Osteocyte (in vitro differentiated cells): ENCODE data around the gene PTPRG. TPM values are rescaled to one million over a fixed set of nuclear protein-coding genes. Genes with fewer than 3 reads are reported as not detected.

ENCODE experiments used
- DNase-seq: peaks from one replicate; pipeline ENCODE4 v3.0.0; 2021; ENCODE audit warnings: mixed read lengths; ENCODE audit not compliant: unreplicated experiment; ENCODE audit errors: extremely low spot score
- H3K27ac Mint-ChIP-seq: one replicate; pipeline ENCODE4 v1.8.0; 2021; ENCODE audit warnings: mild to moderate bottlenecking, mixed read lengths; ENCODE audit not compliant: unreplicated experiment
- H3K27me3 Mint-ChIP-seq: one replicate; pipeline ENCODE4 v1.8.0; 2021; ENCODE audit warnings: mixed read lengths; ENCODE audit not compliant: unreplicated experiment
- H3K36me3 Mint-ChIP-seq: one replicate; pipeline ENCODE4 v1.8.0; 2021; ENCODE audit warnings: mixed read lengths; ENCODE audit not compliant: unreplicated experiment
- H3K4me1 Mint-ChIP-seq: one replicate; pipeline ENCODE4 v1.8.0; 2021; ENCODE audit warnings: mixed read lengths; ENCODE audit not compliant: unreplicated experiment
- H3K4me3 Mint-ChIP-seq: one replicate; pipeline ENCODE4 v1.8.0; 2021; ENCODE audit warnings: mild to moderate bottlenecking, moderate library complexity, mixed read lengths; ENCODE audit not compliant: unreplicated experiment
- H3K9me3 Mint-ChIP-seq: one replicate; pipeline ENCODE4 v1.8.0; 2021; ENCODE audit warnings: mixed read lengths; ENCODE audit not compliant: unreplicated experiment
- total RNA-seq: library from RNA; stranded (reverse); gene quantifications from 2 replicates; pipeline ENCODE4 v1.2.1, GENCODE V29; 2021
- TF ChIP-seq, protein P1 (sequence below): fragments of 200-600 bp; sonication (generic); IDR thresholded peaks from 2 replicates; pipeline ENCODE4 v1.5.0; 2021; ENCODE audit warnings: antibody characterized with exemption, mild to moderate bottlenecking, moderate library complexity

PTPRG gene
- total RNA-seq, 1 donor from 2014 or later = 48.1 TPM

DNA sequence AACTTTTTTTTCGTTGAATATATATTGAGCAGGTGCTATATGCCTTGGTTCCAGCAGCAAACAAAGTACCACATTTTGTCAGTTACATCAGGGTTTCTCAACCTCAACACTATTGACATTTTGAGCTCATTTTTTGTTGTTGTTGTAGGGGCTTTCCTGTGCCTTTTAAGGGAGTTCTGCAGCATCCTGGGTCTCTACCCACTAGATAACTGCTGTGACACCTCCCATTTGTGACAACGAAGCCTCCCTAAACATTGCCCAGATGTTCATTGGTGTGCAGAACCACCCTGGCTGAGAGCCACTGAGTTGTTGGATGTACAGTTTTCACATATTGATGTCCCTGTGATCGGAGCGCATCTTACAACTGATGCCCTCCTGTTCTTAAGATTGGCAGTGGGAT, 382.6 kb downstream of the PTPRG start:
- no peak overlapping the region for H3K27ac Mint-ChIP-seq
- peaks cover 6% of the 10 kb centered on the region for H3K9me3 Mint-ChIP-seq
- no peaks in the 10 kb centered on the region for H3K36me3 Mint-ChIP-seq
- TF ChIP-seq, protein P1, sequence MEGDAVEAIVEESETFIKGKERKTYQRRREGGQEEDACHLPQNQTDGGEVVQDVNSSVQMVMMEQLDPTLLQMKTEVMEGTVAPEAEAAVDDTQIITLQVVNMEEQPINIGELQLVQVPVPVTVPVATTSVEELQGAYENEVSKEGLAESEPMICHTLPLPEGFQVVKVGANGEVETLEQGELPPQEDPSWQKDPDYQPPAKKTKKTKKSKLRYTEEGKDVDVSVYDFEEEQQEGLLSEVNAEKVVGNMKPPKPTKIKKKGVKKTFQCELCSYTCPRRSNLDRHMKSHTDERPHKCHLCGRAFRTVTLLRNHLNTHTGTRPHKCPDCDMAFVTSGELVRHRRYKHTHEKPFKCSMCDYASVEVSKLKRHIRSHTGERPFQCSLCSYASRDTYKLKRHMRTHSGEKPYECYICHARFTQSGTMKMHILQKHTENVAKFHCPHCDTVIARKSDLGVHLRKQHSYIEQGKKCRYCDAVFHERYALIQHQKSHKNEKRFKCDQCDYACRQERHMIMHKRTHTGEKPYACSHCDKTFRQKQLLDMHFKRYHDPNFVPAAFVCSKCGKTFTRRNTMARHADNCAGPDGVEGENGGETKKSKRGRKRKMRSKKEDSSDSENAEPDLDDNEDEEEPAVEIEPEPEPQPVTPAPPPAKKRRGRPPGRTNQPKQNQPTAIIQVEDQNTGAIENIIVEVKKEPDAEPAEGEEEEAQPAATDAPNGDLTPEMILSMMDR = no peak
- DNase-seq = no peak
- H3K4me3 Mint-ChIP-seq = no peak overlapping the region
- H3K4me1 Mint-ChIP-seq = no peaks in the 10 kb centered on the region
- H3K27me3 Mint-ChIP-seq = no peaks in the 10 kb centered on the region

DNA sequence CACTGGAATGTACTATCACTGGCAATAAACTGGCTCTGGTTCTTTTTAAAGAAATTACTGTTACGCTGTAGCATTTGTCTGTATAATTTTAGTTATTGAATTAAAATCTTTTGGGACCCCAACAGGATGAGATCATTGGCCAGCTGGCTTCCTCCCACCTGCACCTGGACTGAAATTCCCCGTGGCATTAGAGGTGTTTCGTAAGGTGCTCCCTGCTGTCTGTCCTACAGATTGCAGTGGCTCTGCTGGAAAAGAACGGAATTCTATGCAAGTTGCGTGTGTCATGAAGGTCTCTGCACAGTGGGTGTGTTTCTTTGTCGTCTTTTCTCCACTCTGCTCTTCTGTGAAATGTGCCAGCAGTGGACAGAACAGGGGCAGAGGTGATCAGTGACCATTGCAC, 383.4 kb downstream of the PTPRG start:
- TF ChIP-seq, protein P1 = no peak
- no peaks in the 10 kb centered on the region for H3K27me3 Mint-ChIP-seq
- no peak for DNase-seq
- no peak overlapping the region for H3K4me3 Mint-ChIP-seq
- no peak overlapping the region for H3K27ac Mint-ChIP-seq
- H3K4me1 Mint-ChIP-seq = no peaks in the 10 kb centered on the region
- H3K36me3 Mint-ChIP-seq = no peaks in the 10 kb centered on the region
- H3K9me3 Mint-ChIP-seq = peaks cover 6% of the 10 kb centered on the region

DNA sequence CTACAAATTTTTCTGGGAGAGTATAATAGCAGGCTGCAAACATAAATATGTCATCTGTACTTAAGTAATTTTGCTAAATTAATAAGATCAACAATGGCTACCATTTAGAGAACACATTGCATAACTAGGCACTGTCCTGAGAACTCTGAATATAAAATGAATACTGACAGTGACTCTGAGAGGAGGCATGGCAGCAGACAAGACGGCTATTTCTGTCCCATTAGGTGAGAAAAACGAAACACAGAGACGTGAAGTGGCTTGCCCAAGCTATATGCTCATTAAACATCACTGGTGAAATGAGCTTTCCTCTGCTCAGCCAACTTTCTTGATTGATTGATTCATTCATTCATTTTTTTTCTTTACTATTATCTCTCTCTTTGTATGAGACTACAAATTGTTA, 384.3 kb downstream of the PTPRG start:
- no peaks in the 10 kb centered on the region for H3K27me3 Mint-ChIP-seq
- DNase-seq = no peak
- no peaks in the 10 kb centered on the region for H3K4me1 Mint-ChIP-seq
- no peaks in the 10 kb centered on the region for H3K36me3 Mint-ChIP-seq
- TF ChIP-seq, protein P1 = no peak
- peaks cover 6% of the 10 kb centered on the region for H3K9me3 Mint-ChIP-seq
- no peak overlapping the region for H3K4me3 Mint-ChIP-seq
- no peak overlapping the region for H3K27ac Mint-ChIP-seq

DNA sequence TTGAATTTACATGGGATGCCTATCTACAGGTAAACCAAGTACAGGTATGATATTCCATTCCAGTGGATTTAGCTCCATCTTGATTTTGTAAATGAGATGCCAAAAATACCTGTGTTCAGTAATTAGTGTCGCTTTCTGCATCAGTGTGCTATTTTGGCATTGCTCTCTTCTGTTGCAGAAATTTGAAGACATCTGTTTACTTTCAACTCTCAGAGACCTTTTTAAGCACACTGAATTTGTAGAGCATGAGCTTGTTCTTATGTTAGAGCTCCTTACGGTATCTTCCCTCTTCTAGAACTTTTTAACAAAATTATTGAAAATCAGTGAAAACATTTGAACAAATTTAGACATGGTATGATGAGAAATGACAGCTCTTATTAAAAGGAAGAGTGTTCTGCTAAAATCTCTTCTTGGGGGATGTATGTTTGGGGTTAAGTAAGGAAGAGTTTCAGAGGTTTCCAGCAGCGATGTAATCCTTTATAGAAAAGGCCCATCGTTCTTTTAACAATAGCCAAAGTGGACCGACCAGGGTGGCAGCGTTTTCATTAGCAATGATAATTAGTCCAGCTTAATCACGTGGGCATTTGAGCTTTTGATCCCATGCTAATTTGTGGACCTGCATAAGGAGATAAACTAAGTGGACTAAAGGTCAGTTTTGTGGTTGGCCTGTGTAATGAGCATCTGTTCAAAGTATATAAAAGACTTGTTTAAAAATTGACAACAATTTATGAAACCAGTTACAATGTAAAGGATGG, 385.4 kb downstream of the PTPRG start:
- H3K36me3 Mint-ChIP-seq = no peaks in the 10 kb centered on the region
- H3K9me3 Mint-ChIP-seq = peaks cover 6% of the 10 kb centered on the region
- H3K27ac Mint-ChIP-seq = no peak overlapping the region
- no peaks in the 10 kb centered on the region for H3K4me1 Mint-ChIP-seq
- no peak for DNase-seq
- no peak overlapping the region for H3K4me3 Mint-ChIP-seq
- no peaks in the 10 kb centered on the region for H3K27me3 Mint-ChIP-seq
- TF ChIP-seq, protein P1 = no peak

DNA sequence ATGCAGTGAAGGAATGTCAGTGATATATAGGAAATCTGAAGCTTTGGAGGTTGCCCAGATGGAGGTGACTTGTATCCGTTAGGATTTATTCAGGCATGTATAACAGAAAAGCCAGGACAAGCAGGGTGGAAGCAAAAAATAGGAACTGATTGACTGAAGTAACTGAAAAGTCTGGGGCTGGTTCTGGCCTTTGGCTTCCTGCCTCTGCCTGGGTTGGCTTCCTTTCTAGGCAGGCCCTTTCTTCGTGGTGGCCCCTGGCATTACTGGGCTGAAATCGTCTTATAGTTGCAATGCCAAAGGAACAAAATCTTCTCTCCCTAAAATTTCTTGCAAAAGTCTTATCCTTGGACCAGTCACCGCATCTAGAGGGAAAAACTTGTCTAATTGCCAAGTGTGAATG, 386.1 kb downstream of the PTPRG start:
- TF ChIP-seq, protein P1 = no peak
- H3K4me1 Mint-ChIP-seq = no peaks in the 10 kb centered on the region
- DNase-seq = no peak
- H3K9me3 Mint-ChIP-seq = peaks cover 5% of the 10 kb centered on the region
- H3K27ac Mint-ChIP-seq = no peak overlapping the region
- no peaks in the 10 kb centered on the region for H3K27me3 Mint-ChIP-seq
- H3K4me3 Mint-ChIP-seq = no peak overlapping the region
- H3K36me3 Mint-ChIP-seq = no peaks in the 10 kb centered on the region
